HEK293 (cell line): ENCODE measurements around the gene SMNDC1.

Experiments used
- CTCF ChIA-PET: fragments of 350-600 bp; formaldehyde crosslinking; extraction: SDS; loops from one replicate; lab custom pipeline; 2021; ENCODE audit warnings: antibody characterized with exemption; lab: Yijun Ruan, JAX
- POLR2A ChIA-PET: fragments of 300-600 bp; formaldehyde crosslinking; extraction: SDS; loops from one replicate; lab custom pipeline; 2020; ENCODE audit warnings: antibody characterized with exemption, inconsistent platforms; lab: Yijun Ruan, JAX
- H3K27ac ChIP-seq: fragments of 200-500 bp; sonication (Bioruptor generic); 2 replicates; pipeline ENCODE4 v1.5.1; 2014; ENCODE audit warnings: low read depth, low read length, control low read depth, inconsistent platforms; ENCODE audit errors: extremely low read depth
- H3K36me3 ChIP-seq, 2 experiments: fragments of 200-500 bp in 1 of 2; sonication (Bioruptor generic) in 1 of 2; 1 replicate in 1 of 2; 2 replicates in 1 of 2; pipeline ENCODE4 v1.5.1; 2014 to 2017; ENCODE audit warnings: inconsistent platforms in 2 of 2, low read length in 2 of 2; ENCODE audit not compliant: control insufficient read depth in 2 of 2, insufficient read depth in 1 of 2
- H3K4me1 ChIP-seq: fragments of 200-500 bp; sonication (Bioruptor generic); 2 replicates; pipeline ENCODE4 v1.5.1; 2014; ENCODE audit warnings: mild to moderate bottlenecking, low read length, inconsistent platforms; ENCODE audit not compliant: control insufficient read depth, insufficient read depth
- H3K4me3 ChIP-seq: 2 replicates; pipeline ENCODE4 v1.5.1; 2011; ENCODE audit warnings: low read depth, mild to moderate bottlenecking, control low read depth, low read length, moderate library complexity
- H3K9me3 ChIP-seq: fragments of 200-500 bp; sonication (Bioruptor generic); 2 replicates; pipeline ENCODE4 v1.5.1; 2014; ENCODE audit warnings: low read depth, low read length, inconsistent platforms; ENCODE audit not compliant: control insufficient read depth, insufficient read depth
- BCL11B ChIP-seq: fragments of 450-650 bp; formaldehyde crosslinking; IDR thresholded peaks from 2 replicates; pipeline ENCODE4 v1.5.1; 2016; ENCODE audit warnings: low read depth, missing biosample characterization, missing genetic modification characterization
- HOXC10 ChIP-seq: sonication (generic); formaldehyde crosslinking; IDR thresholded peaks from 2 replicates; pipeline ENCODE4 v1.8.1; 2023; ENCODE audit warnings: mild to moderate bottlenecking, missing genetic modification reagents
- SCRT2 ChIP-seq: fragments of 450-650 bp; formaldehyde crosslinking; IDR thresholded peaks from 2 replicates; pipeline ENCODE4 v1.5.1; 2016; ENCODE audit warnings: missing biosample characterization, missing genetic modification characterization
- SP7 ChIP-seq: fragments of 450-650 bp; formaldehyde crosslinking; IDR thresholded peaks from 2 replicates; pipeline ENCODE4 v1.5.1; 2016; ENCODE audit warnings: missing biosample characterization, missing genetic modification characterization
- ZBTB1 ChIP-seq: fragments of 450-650 bp; formaldehyde crosslinking; IDR thresholded peaks from 2 replicates; pipeline ENCODE4 v1.5.1; 2016; ENCODE audit warnings: missing biosample characterization, missing genetic modification characterization
- ZBTB17 ChIP-seq: fragments of 450-650 bp; formaldehyde crosslinking; IDR thresholded peaks from 2 replicates; pipeline ENCODE4 v1.5.1; 2016; ENCODE audit warnings: missing biosample characterization, missing genetic modification characterization
- ZNF121 ChIP-seq: fragments of 450-650 bp; formaldehyde crosslinking; IDR thresholded peaks from 2 replicates; pipeline ENCODE4 v1.5.1; 2016; ENCODE audit warnings: missing biosample characterization, missing genetic modification characterization
- ZNF132 ChIP-seq: fragments of 450-650 bp; formaldehyde crosslinking; IDR thresholded peaks from 2 replicates; pipeline ENCODE4 v1.5.1; 2017; ENCODE audit warnings: missing biosample characterization, missing genetic modification characterization, borderline replicate concordance
- ZNF169 ChIP-seq: fragments of 450-650 bp; formaldehyde crosslinking; IDR thresholded peaks from 2 replicates; pipeline ENCODE4 v1.5.1; 2016; ENCODE audit warnings: missing biosample characterization, missing genetic modification characterization
- ZNF223 ChIP-seq: fragments of 450-650 bp; formaldehyde crosslinking; IDR thresholded peaks from 2 replicates; pipeline ENCODE4 v1.5.1; 2016; ENCODE audit warnings: missing biosample characterization, missing genetic modification characterization
- ZNF324 ChIP-seq: fragments of 450-650 bp; formaldehyde crosslinking; IDR thresholded peaks from 2 replicates; pipeline ENCODE4 v1.5.1; 2016; ENCODE audit warnings: missing biosample characterization, missing genetic modification characterization
- ZNF404 ChIP-seq: fragments of 450-650 bp; formaldehyde crosslinking; IDR thresholded peaks from 2 replicates; pipeline ENCODE4 v1.5.1; 2017; ENCODE audit warnings: missing biosample characterization, missing genetic modification characterization
- ZNF596 ChIP-seq: fragments of 450-650 bp; IDR thresholded peaks from 2 replicates; pipeline ENCODE4 v1.5.0; 2018; ENCODE audit warnings: missing biosample characterization, mild to moderate bottlenecking, missing genetic modification characterization, moderate library complexity
- ZNF626 ChIP-seq: fragments of 450-650 bp; sonication (Bioruptor Pico); formaldehyde crosslinking; IDR thresholded peaks from 2 replicates; pipeline ENCODE4 v1.5.1; 2018; ENCODE audit warnings: missing biosample characterization, missing genetic modification characterization, inconsistent platforms
- ZNF677 ChIP-seq: fragments of 450-650 bp; IDR thresholded peaks from 2 replicates; pipeline ENCODE4 v1.5.0; 2018; ENCODE audit warnings: missing biosample characterization, mild to moderate bottlenecking, missing genetic modification characterization, moderate library complexity
- ZNF76 ChIP-seq: fragments of 450-650 bp; formaldehyde crosslinking; IDR thresholded peaks from 2 replicates; pipeline ENCODE4; 2016; ENCODE audit warnings: low read depth, missing biosample characterization, missing genetic modification characterization, borderline replicate concordance
- ZNF791 ChIP-seq: fragments of 450-650 bp; formaldehyde crosslinking; IDR thresholded peaks from 2 replicates; pipeline ENCODE4 v1.5.1; 2016; ENCODE audit warnings: missing biosample characterization, missing genetic modification characterization
- ZSCAN16 ChIP-seq: fragments of 450-650 bp; formaldehyde crosslinking; IDR thresholded peaks from 2 replicates; pipeline ENCODE4 v1.5.1; 2016; ENCODE audit warnings: missing biosample characterization, missing genetic modification characterization
- TF ChIP-seq, protein P1 (sequence below): fragments of 450-650 bp; formaldehyde crosslinking; IDR thresholded peaks from 2 replicates; pipeline ENCODE4 v1.5.1; 2017; ENCODE audit warnings: missing biosample characterization, missing genetic modification characterization
- TF ChIP-seq, protein P2 (sequence below): fragments of 450-650 bp; formaldehyde crosslinking; conservative IDR thresholded peaks from 2 replicates; pipeline ENCODE4 v1.5.1; 2016; ENCODE audit warnings: low read depth, missing biosample characterization, missing genetic modification characterization

SMNDC1 gene

DNA sequence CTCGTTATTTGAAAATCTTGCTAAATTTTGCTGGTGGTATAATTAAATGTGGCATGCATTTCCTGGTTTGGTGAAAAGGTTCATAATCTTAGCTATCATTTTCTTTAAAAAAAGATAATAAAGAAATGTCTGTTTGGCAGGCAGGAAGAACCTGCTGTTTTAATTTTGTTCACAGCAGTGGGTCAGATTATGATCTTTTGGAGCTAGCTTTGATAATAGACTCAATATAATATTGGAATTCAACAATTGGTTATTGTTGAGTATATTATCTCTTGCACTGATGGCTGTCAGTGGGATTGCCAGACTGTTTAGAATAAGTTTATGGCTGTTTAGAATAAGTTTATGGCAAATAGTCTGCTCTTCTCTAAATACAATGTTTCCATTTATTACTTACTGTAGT lies 62.2 kb downstream of the SMNDC1 start:
- CTCF ChIA-PET = interaction anchor here (0.7 to 1.1 kb wide), 2 partner anchors 37 to 44 kb away, joined by 3 to 4 read pairs; no protein-coding TSS in a partner anchor
- Histone ChIP-seq H3K9me3 (no peaks in the 10 kb centered on the region), H3K4me3 (no peak overlapping the region), H3K4me1 (peaks cover 15% of the 10 kb centered on the region), H3K36me3 (peaks cover 9 to 10% of the 10 kb centered on the region in 2 experiments; a peak in 2 of 3 replicates), H3K27ac (no peak overlapping the region)
- no peak for TF ChIP-seq HOXC10 (CRISPR knock-in tag)
- 0 out of 2 replicates have a peak, but pooled peaks have one; percentile 22 for TF ChIP-seq SCRT2 (tag by site-specific recombination)
- TF ChIP-seq, protein P1, sequence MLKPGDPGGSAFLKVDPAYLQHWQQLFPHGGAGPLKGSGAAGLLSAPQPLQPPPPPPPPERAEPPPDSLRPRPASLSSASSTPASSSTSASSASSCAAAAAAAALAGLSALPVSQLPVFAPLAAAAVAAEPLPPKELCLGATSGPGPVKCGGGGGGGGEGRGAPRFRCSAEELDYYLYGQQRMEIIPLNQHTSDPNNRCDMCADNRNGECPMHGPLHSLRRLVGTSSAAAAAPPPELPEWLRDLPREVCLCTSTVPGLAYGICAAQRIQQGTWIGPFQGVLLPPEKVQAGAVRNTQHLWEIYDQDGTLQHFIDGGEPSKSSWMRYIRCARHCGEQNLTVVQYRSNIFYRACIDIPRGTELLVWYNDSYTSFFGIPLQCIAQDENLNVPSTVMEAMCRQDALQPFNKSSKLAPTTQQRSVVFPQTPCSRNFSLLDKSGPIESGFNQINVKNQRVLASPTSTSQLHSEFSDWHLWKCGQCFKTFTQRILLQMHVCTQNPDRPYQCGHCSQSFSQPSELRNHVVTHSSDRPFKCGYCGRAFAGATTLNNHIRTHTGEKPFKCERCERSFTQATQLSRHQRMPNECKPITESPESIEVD (tag by site-specific recombination) = peak; percentile 62; the same call in 1 of the 2 replicates
- TF ChIP-seq ZNF132 (tag by site-specific recombination) = no peak
- POLR2A ChIA-PET = interaction anchor here (0.9 kb wide), 1 partner anchor 21 kb away, joined by 3 read pairs; no protein-coding TSS in a partner anchor

DNA sequence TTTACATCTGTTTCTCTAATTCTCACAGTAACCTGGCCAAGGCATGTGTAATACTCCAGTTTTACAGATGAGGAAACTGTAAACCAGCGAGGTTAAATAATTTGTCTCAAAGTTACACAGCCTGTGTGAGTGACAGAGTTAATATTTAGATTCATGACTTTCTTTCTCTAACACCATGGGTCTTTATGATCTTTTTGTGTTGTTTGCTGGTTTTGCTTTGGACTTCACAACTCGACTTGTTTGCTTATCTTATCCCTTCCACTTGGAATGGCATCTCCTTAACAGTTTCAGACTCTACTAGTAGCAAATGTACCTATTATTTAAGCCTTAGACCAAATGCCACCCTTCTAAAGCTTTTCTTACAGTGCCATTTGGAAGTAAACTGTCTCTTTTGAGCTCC lies 62.9 kb downstream of the SMNDC1 start:
- TF ChIP-seq, protein P2, sequence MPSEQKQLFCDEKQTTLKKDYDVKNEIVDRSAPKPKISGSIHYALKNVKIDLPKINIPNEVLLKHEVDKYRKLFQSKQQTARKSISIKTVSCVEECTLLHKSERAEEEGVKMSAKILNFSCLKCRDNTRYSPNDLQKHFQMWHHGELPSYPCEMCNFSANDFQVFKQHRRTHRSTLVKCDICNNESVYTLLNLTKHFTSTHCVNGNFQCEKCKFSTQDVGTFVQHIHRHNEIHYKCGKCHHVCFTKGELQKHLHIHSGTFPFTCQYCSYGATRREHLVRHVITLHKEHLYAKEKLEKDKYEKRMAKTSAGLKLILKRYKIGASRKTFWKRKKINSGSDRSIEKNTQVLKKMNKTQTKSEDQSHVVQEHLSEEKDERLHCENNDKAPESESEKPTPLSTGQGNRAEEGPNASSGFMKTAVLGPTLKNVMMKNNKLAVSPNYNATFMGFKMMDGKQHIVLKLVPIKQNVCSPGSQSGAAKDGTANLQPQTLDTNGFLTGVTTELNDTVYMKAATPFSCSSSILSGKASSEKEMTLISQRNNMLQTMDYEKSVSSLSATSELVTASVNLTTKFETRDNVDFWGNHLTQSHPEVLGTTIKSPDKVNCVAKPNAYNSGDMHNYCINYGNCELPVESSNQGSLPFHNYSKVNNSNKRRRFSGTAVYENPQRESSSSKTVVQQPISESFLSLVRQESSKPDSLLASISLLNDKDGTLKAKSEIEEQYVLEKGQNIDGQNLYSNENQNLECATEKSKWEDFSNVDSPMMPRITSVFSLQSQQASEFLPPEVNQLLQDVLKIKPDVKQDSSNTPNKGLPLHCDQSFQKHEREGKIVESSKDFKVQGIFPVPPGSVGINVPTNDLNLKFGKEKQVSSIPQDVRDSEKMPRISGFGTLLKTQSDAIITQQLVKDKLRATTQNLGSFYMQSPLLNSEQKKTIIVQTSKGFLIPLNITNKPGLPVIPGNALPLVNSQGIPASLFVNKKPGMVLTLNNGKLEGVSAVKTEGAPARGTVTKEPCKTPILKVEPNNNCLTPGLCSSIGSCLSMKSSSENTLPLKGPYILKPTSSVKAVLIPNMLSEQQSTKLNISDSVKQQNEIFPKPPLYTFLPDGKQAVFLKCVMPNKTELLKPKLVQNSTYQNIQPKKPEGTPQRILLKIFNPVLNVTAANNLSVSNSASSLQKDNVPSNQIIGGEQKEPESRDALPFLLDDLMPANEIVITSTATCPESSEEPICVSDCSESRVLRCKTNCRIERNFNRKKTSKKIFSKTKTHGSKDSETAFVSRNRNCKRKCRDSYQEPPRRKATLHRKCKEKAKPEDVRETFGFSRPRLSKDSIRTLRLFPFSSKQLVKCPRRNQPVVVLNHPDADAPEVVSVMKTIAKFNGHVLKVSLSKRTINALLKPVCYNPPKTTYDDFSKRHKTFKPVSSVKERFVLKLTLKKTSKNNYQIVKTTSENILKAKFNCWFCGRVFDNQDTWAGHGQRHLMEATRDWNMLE = no peak
- TF ChIP-seq ZBTB17 = peak; percentile 90
- Histone ChIP-seq H3K27ac (no peak overlapping the region), H3K36me3 (peaks cover 11 to 13% of the 10 kb centered on the region in 2 experiments; a peak in 2 of 3 replicates), H3K4me1 (peaks cover 15% of the 10 kb centered on the region), H3K4me3 (no peak overlapping the region), H3K9me3 (no peaks in the 10 kb centered on the region)
- CTCF ChIA-PET = interaction anchor here (0.7 to 1.0 kb wide), 2 partner anchors 43 to 104 kb away, joined by 3 read pairs; no protein-coding TSS in a partner anchor
- POLR2A ChIA-PET = interaction anchor here (0.9 kb wide), 1 partner anchor 21 kb away, joined by 3 read pairs; no protein-coding TSS in a partner anchor

DNA sequence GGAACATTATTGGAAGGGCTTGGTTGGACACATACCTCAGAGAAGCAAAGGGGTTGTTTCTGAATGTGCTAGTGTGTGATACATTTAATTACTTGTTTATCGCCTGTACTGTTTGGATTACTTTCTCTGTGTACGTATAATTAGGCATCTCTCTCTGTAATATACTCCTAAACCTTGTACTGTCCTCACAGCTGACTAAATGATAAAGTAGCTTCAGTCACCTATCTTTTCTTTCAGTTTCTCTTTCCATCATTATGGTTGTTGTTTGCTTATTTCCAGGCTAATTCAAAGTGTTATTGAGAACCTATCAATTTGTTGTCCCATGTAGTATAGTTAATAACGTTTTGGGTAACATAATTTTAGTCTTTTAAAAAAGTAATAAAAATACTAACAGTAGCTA lies 63.3 kb downstream of the SMNDC1 start:
- ChIA-PET CTCF (interaction anchor here (1.0 kb wide), 1 partner anchor 103 kb away, joined by 3 read pairs; no protein-coding TSS in a partner anchor), POLR2A (interaction anchor here (0.9 kb wide), 1 partner anchor 22 kb away, joined by 3 read pairs; no protein-coding TSS in a partner anchor)

More for the DNA sequence above, 63.3 kb downstream of the SMNDC1 start:
- Histone ChIP-seq H3K4me1 (peaks cover 15% of the 10 kb centered on the region), H3K9me3 (no peaks in the 10 kb centered on the region), H3K36me3 (peaks cover 11 to 17% of the 10 kb centered on the region in 2 experiments; a peak in 2 of 3 replicates), H3K27ac (no peak overlapping the region), H3K4me3 (no peak overlapping the region)
- TF ChIP-seq BCL11B (tag by site-specific recombination) (no peak), ZNF121 (no peak), ZNF76 (tag by site-specific recombination) (no peak), ZNF626 (no peak), ZSCAN16 (tag by site-specific recombination) (no peak), HOXC10 (CRISPR knock-in tag) (no peak), ZNF677 (tag by site-specific recombination) (no peak), ZNF596 (no peak), ZNF404 (no peak), ZNF223 (no peak), ZNF791 (tag by site-specific recombination) (no peak), ZNF169 (tag by site-specific recombination) (no peak), SP7 (tag by site-specific recombination) (no peak; the same call in 1 of the 2 replicates), ZBTB1 (tag by site-specific recombination) (no peak), ZNF324 (tag by site-specific recombination) (no peak)
